ENCODE measurements around the gene OR13A1. TPM values are rescaled to one million over a fixed set of nuclear protein-coding genes. Genes with fewer than 3 reads are reported as not detected.

The OR13A1 gene
- not detected in 2 replicates for total RNA-seq

GRCh38 chr10:45315508-45315907 lies at the start of gene OR13A1:
OR13A1 (minus strand) TSS chr10:45315608; CDS start chr10:45304422, 11,186 bp downstream.

Other genes starting within 250 kb of the OR13A1 start
- under 0.01 and 0.15 TPM in 2 replicates for gene ALOX5, start 58.6 kb upstream of the OR13A1 start, total RNA-seq

Measured in epithelial cell of umbilical artery (primary cell).